Nephron (organoid): ENCODE data around the gene MAP4K2.
A peak's percentile ranks its signal among the peaks of the same experiment; 100 is the strongest.
"Not testable (repeated sequence)": the region's sequence is repeated elsewhere in the genome, so short reads cannot be mapped to it uniquely, and the experiment has no call there.

Experiments
- H3K27ac Mint-ChIP-seq, 3 experiments: 2 replicates each; pipeline ENCODE4 v1.8.0; 2020; ENCODE audit warnings: mixed read lengths in 3 of 3, mild to moderate bottlenecking in 2 of 3, moderate library complexity in 1 of 3
- H3K27me3 Mint-ChIP-seq: 2 replicates; pipeline ENCODE4 v1.8.0; 2021; ENCODE audit warnings: low read depth, mild to moderate bottlenecking, moderate library complexity, mixed read lengths
- H3K36me3 Mint-ChIP-seq: 2 replicates; pipeline ENCODE4 v1.8.0; 2020; ENCODE audit warnings: low read depth, mixed read lengths
- H3K4me1 Mint-ChIP-seq: 2 replicates; pipeline ENCODE4 v1.8.0; 2020; ENCODE audit warnings: mixed read lengths
- H3K4me3 Mint-ChIP-seq, 3 experiments: 2 replicates each; pipeline ENCODE4 v1.8.0; 2020; ENCODE audit warnings: mild to moderate bottlenecking in 3 of 3, mixed read lengths in 3 of 3, moderate library complexity in 2 of 3
- H3K9me3 Mint-ChIP-seq: 2 replicates; pipeline ENCODE4 v1.8.0; 2020; ENCODE audit warnings: mixed read lengths
- CTCF ChIP-seq, 3 experiments: fragments of 200-600 bp; sonication (generic); IDR thresholded peaks; one replicate each; pipeline ENCODE4 v1.5.0; 2021; ENCODE audit warnings: antibody characterized with exemption in 3 of 3; ENCODE audit not compliant: unreplicated experiment in 3 of 3

The MAP4K2 gene

GRCh38 chr11:64848214-64848825 is 45.3 kb upstream of the MAP4K2 start:
- peak overlapping the region in 1 of 3 experiments; percentile 58 for H3K4me3 Mint-ChIP-seq
- no peaks in the 10 kb centered on the region for H3K36me3 Mint-ChIP-seq
- TF ChIP-seq CTCF (IDR thresholded peaks at IDR 0.05; ENCODE audit: unreplicated experiment in 3 of 3) = no peak
- no peaks in the 10 kb centered on the region for H3K9me3 Mint-ChIP-seq
- peaks cover 8% of the 10 kb centered on the region for H3K4me1 Mint-ChIP-seq
- no peak overlapping the region for H3K27ac Mint-ChIP-seq
- peaks cover 16% of the 10 kb centered on the region for H3K27me3 Mint-ChIP-seq

- peak overlapping the region; percentile 33 to 69 (median 33) for H3K27ac Mint-ChIP-seq
- H3K4me3 Mint-ChIP-seq = peak overlapping the region; percentile 26 to 32 (median 31)
- H3K4me1 Mint-ChIP-seq = peaks cover 12% of the 10 kb centered on the region
- peak; percentile 98 to 99 (median 99) for TF ChIP-seq CTCF (IDR thresholded peaks at IDR 0.05; ENCODE audit: unreplicated experiment in 3 of 3)
- H3K9me3 Mint-ChIP-seq = no peaks in the 10 kb centered on the region
- H3K27me3 Mint-ChIP-seq = peaks cover 16% of the 10 kb centered on the region
- no peaks in the 10 kb centered on the region for H3K36me3 Mint-ChIP-seq
These were observed 44.1 kb upstream of the MAP4K2 start for GRCh38 chr11:64846998-64847666.

- peak overlapping the region; percentile 62 to 76 (median 74) for H3K4me3 Mint-ChIP-seq
- not testable (repeated sequence) for H3K4me1 Mint-ChIP-seq, H3K36me3 Mint-ChIP-seq
These were observed 42.7 kb upstream of the MAP4K2 start for GRCh38 chr11:64845776-64846129.

GRCh38 chr11:64845129-64845775 is 42.2 kb upstream of the MAP4K2 start:
- Mint-ChIP-seq H3K9me3 (no peaks in the 10 kb centered on the region), H3K4me3 (peak overlapping the region; percentile 62 to 76 (median 74)), H3K36me3 (no peaks in the 10 kb centered on the region), H3K27me3 (peaks cover 16% of the 10 kb centered on the region), H3K4me1 (peaks cover 9% of the 10 kb centered on the region), H3K27ac (peak overlapping the region; percentile 29 to 72 (median 52))
- TF ChIP-seq CTCF (IDR thresholded peaks at IDR 0.05; ENCODE audit: unreplicated experiment in 3 of 3) = no peak

More at GRCh38 chr11:64845776-64846129, 42.7 kb upstream of the MAP4K2 start:
- H3K27me3 Mint-ChIP-seq = peaks cover 16% of the 10 kb centered on the region
- H3K27ac Mint-ChIP-seq, H3K9me3 Mint-ChIP-seq: not testable (repeated sequence)

- peaks cover 16% of the 10 kb centered on the region for H3K27me3 Mint-ChIP-seq
- H3K4me1 Mint-ChIP-seq = peaks cover 9% of the 10 kb centered on the region
- peak; percentile 56 to 66 (median 62) for TF ChIP-seq CTCF (IDR thresholded peaks at IDR 0.05; ENCODE audit: unreplicated experiment in 3 of 3)
- no peaks in the 10 kb centered on the region for H3K36me3 Mint-ChIP-seq
- H3K4me3 Mint-ChIP-seq = peak within 1 kb of the TSS; percentile 83 to 84 (median 84)
- peak within 1 kb of the TSS; percentile 45 to 72 (median 52) for H3K27ac Mint-ChIP-seq
- H3K9me3 Mint-ChIP-seq = no peaks in the 10 kb centered on the region
These were observed 41.5 kb upstream of the MAP4K2 start, which contains the start of gene CDC42BPG for GRCh38 chr11:64844330-64845128. CDC42BPG (minus strand) TSS chr11:64844653; CDS start chr11:64844569, 84 bp downstream.
